ENCODE results near the gene RNF34. TPM values are rescaled to one million over a fixed set of nuclear protein-coding genes. Genes with fewer than 3 reads are reported as not detected.
"Not testable (repeated sequence)": the region's sequence is repeated elsewhere in the genome, so short reads cannot be mapped to it uniquely, and the experiment has no call there.

Gene RNF34
- total RNA-seq, 2 experiments from 2014 or later = 85.4 to 145 TPM

DNA sequence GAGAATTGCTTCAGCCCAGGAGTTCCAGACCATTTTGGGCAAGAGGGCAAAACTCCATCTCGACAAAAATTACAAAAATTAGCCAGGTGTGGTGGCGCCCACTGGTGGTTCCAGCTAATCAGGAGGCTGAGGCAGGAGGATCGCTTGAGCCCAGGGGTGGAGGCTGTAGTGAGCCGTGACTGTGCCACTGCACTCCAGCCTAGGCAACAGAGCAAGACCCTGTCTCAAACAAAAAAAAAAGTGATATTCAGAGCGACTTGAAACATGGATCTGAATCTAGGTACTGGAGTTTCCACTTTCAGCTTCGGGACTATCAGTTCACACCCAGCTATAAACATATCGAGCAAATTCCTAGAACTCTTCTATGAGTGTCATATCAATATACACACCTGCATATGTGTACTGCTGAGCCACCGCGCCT is 16.3 kb upstream of the RNF34 start:
- no TSS peak for BruUV-seq (replicated peaks)
- POLR2A ChIA-PET = interaction anchor here (0.7 kb wide), 1 partner anchor 164 kb away, joined by 3 read pairs; no protein-coding TSS in a partner anchor
- no peaks in the 10 kb centered on the region for H3K4me1 ChIP-seq (ENCODE audit: insufficient read depth, low read length, poor library complexity, severe bottlenecking)

DNA sequence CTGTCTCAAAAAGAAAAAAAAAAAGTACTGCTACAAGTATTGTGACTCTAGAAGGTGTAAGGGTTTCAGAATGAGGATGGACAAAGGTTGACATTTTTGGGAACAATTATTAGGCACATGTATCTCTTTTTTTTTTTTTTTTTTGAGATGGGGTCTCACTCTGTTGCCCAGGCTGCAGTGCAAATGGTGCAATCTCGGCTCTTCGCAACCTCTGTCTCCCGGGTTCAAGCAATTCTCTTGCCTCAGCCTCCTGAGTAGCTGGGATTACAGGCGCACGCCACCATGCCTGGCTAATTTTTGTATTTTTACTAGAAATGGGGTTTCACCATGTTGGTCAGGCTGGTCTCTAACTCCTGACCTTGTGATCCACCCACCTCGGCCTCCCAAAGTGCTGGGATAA is 15.0 kb upstream of the RNF34 start:
- H3K27ac ChIP-seq (ENCODE audit: low read depth, low read length, poor library complexity, severe bottlenecking); H2AFZ ChIP-seq (ENCODE audit: low read length); H3K9me3 ChIP-seq (ENCODE audit: low read length); H3K4me2 ChIP-seq (ENCODE audit: low read length); BruUV-seq (replicated peaks); CTCF ChIA-PET (ENCODE audit: unreplicated experiment); H3K79me2 ChIP-seq (ENCODE audit: insufficient read depth, low read depth, low read length); H3K4me3 ChIP-seq (ENCODE audit: low read depth, low read length, poor library complexity, severe bottlenecking); intact Hi-C loops (cut with micrococcal nuclease; ENCODE audit: unreplicated experiment); H3K4me1 ChIP-seq (ENCODE audit: insufficient read depth, low read length, poor library complexity, severe bottlenecking); DNase-seq (ENCODE audit: low spot score); H4K20me1 ChIP-seq (ENCODE audit: insufficient read depth, low read length); H3K9me2 ChIP-seq (ENCODE audit: insufficient read depth, low read length); H3K36me3 ChIP-seq (ENCODE audit: insufficient read depth, low read length): not testable (repeated sequence)
- POLR2A ChIA-PET = interaction anchor here (0.7 kb wide), 2 partner anchors 29 to 181 kb away, joined by 6 to 7 read pairs; no protein-coding TSS in a partner anchor

More for the DNA sequence above, 16.3 kb upstream of the RNF34 start:
- no peaks in the 10 kb centered on the region for H3K36me3 ChIP-seq (ENCODE audit: insufficient read depth, low read length)
- H3K9me3 ChIP-seq (ENCODE audit: low read length) = no peaks in the 10 kb centered on the region
- H2AFZ ChIP-seq (ENCODE audit: low read length) = no peak overlapping the region
- H3K27ac ChIP-seq (ENCODE audit: low read depth, low read length, poor library complexity, severe bottlenecking) = no peak overlapping the region
- H3K79me2 ChIP-seq (ENCODE audit: insufficient read depth, low read depth, low read length) = no peaks in the 10 kb centered on the region
- intact Hi-C loops (cut with micrococcal nuclease; ENCODE audit: unreplicated experiment) = no loop called here
- H3K9me2 ChIP-seq (ENCODE audit: insufficient read depth, low read length) = no peaks in the 10 kb centered on the region
- CTCF ChIA-PET (ENCODE audit: unreplicated experiment) = no interaction called here
- DNase-seq (ENCODE audit: low spot score) = no peak
- H4K20me1 ChIP-seq (ENCODE audit: insufficient read depth, low read length) = no peaks in the 10 kb centered on the region
- TF ChIP-seq EZH2phosphoT487 (IDR thresholded peaks at IDR 0.05; ENCODE audit: borderline replicate concordance, low read depth, low read length) = no peak
- TF ChIP-seq, protein P1, sequence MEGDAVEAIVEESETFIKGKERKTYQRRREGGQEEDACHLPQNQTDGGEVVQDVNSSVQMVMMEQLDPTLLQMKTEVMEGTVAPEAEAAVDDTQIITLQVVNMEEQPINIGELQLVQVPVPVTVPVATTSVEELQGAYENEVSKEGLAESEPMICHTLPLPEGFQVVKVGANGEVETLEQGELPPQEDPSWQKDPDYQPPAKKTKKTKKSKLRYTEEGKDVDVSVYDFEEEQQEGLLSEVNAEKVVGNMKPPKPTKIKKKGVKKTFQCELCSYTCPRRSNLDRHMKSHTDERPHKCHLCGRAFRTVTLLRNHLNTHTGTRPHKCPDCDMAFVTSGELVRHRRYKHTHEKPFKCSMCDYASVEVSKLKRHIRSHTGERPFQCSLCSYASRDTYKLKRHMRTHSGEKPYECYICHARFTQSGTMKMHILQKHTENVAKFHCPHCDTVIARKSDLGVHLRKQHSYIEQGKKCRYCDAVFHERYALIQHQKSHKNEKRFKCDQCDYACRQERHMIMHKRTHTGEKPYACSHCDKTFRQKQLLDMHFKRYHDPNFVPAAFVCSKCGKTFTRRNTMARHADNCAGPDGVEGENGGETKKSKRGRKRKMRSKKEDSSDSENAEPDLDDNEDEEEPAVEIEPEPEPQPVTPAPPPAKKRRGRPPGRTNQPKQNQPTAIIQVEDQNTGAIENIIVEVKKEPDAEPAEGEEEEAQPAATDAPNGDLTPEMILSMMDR (conservative IDR thresholded peaks at IDR 0.05; ENCODE audit: low read length) = 0 out of 2 replicates have a peak, but pooled peaks have one; percentile 38
- no peak overlapping the region for H3K4me2 ChIP-seq (ENCODE audit: low read length)
- H3K4me3 ChIP-seq (ENCODE audit: low read depth, low read length, poor library complexity, severe bottlenecking) = no peak overlapping the region

DNA sequence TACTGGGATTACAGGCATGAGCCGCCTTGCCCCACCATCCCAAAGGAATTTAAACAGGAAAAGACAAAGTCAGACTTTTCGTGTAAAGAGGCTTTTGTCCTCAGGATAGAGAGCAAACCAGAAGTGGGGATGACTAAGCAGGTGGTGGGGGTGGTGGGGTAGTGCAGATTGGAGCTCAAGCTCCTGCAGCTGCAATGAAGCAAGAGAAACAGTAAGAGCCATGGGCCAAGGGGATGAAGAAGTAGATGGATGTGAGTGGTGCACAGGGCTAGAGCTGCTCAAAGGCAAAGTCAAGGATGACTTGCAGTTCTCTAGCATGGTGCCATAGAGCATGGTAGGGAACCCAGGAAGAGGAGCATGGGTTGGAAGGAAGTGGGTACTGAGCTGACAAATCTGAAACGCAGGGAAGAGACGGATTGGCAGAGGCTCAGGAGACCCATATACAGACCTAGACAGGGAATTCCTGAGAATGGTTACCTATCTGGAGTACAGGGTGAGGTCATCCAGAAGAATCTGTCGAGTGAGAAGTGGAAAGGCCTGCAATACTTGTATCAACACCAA is 11.4 kb upstream of the RNF34 start:
- DNase-seq (ENCODE audit: low spot score) = no peak
- POLR2A ChIA-PET = interaction anchor here (0.6 kb wide), 2 partner anchors 41 to 167 kb away, joined by 3 to 5 read pairs; no protein-coding TSS in a partner anchor
- Histone ChIP-seq H2AFZ (ENCODE audit: low read length) (no peak overlapping the region), H4K20me1 (ENCODE audit: insufficient read depth, low read length) (no peaks in the 10 kb centered on the region), H3K79me2 (ENCODE audit: insufficient read depth, low read depth, low read length) (no peaks in the 10 kb centered on the region), H3K4me1 (ENCODE audit: insufficient read depth, low read length, poor library complexity, severe bottlenecking) (no peaks in the 10 kb centered on the region), H3K9me2 (ENCODE audit: insufficient read depth, low read length) (no peaks in the 10 kb centered on the region), H3K4me2 (ENCODE audit: low read length) (no peak overlapping the region), H3K27ac (ENCODE audit: low read depth, low read length, poor library complexity, severe bottlenecking) (no peak overlapping the region), H3K9me3 (ENCODE audit: low read length) (no peaks in the 10 kb centered on the region), H3K36me3 (ENCODE audit: insufficient read depth, low read length) (no peaks in the 10 kb centered on the region), H3K4me3 (ENCODE audit: low read depth, low read length, poor library complexity, severe bottlenecking) (no peak overlapping the region)
- BruUV-seq (replicated peaks) = no TSS peak
- intact Hi-C loops (cut with micrococcal nuclease; ENCODE audit: unreplicated experiment) = no loop called here
- no peak for TF ChIP-seq EZH2phosphoT487 (IDR thresholded peaks at IDR 0.05; ENCODE audit: borderline replicate concordance, low read depth, low read length)
- TF ChIP-seq, protein P1 (conservative IDR thresholded peaks at IDR 0.05; ENCODE audit: low read length) = no peak
- CTCF ChIA-PET (ENCODE audit: unreplicated experiment) = no interaction called here

Measured in OCI-LY7 (cell line).